ENCODE data around the gene ETV3. TPM values are rescaled to one million over a fixed set of nuclear protein-coding genes. Genes with fewer than 3 reads are reported as not detected.

ETV3 gene
- polyA plus RNA-seq, 1 experiment, result 7.4 TPM

DNA sequence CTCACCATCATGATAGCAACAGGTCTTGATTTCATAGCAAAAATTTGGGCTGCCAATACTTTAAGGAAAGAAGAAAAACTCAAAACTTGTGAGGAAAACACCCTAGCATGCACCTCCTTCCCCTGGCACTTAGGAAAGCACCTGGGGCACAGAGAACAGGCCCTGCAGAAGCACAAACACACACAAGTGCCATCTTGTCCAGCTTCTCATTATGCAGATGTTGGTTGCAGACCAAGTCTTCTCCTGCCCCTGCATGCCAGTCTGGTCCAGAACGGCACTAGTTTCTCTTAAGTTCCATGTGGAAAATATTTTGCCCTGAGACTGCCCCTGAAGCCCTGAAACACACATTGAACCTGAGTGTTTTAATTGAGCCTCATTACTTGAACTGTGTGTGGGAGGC, 6.3 kb upstream of the ETV3 start:
- POLR2A ChIA-PET, result no interaction called here
- no peak for DNase-seq (ENCODE audit: low read depth)
- CTCF ChIA-PET, result no interaction called here

GRCh38 chr1:157142765-157143423, 4.7 kb upstream of the ETV3 start:
- Histone ChIP-seq H3K4me3 (ENCODE audit: low read depth, low read length) (no peak overlapping the region), H3K27me3 (ENCODE audit: control insufficient read depth, insufficient read depth, low read length) (peaks cover 5% of the 10 kb centered on the region; the same call in 1 of the 2 replicates), H3K36me3 (ENCODE audit: control insufficient read depth, insufficient read depth, low read length) (no peaks in the 10 kb centered on the region)
- ChIA-PET POLR2A (no interaction called here), CTCF (interaction anchor here (1.0 to 5.7 kb wide), 3 partner anchors 13 to 28 kb away, joined by 3 to 55 read pairs (median 3); no protein-coding TSS in a partner anchor)
- TF ChIP-seq, protein P1, sequence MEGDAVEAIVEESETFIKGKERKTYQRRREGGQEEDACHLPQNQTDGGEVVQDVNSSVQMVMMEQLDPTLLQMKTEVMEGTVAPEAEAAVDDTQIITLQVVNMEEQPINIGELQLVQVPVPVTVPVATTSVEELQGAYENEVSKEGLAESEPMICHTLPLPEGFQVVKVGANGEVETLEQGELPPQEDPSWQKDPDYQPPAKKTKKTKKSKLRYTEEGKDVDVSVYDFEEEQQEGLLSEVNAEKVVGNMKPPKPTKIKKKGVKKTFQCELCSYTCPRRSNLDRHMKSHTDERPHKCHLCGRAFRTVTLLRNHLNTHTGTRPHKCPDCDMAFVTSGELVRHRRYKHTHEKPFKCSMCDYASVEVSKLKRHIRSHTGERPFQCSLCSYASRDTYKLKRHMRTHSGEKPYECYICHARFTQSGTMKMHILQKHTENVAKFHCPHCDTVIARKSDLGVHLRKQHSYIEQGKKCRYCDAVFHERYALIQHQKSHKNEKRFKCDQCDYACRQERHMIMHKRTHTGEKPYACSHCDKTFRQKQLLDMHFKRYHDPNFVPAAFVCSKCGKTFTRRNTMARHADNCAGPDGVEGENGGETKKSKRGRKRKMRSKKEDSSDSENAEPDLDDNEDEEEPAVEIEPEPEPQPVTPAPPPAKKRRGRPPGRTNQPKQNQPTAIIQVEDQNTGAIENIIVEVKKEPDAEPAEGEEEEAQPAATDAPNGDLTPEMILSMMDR (IDR thresholded peaks at IDR 0.05; ENCODE audit: insufficient read depth, low read depth, low read length), result no peak
- DNase-seq (ENCODE audit: low read depth), result no peak

More for the DNA sequence above, 6.3 kb upstream of the ETV3 start:
- H3K27me3 ChIP-seq (ENCODE audit: control insufficient read depth, insufficient read depth, low read length), result peaks cover 5% of the 10 kb centered on the region; the same call in 1 of the 2 replicates
- H3K4me3 ChIP-seq (ENCODE audit: low read depth, low read length), result no peak overlapping the region
- H3K36me3 ChIP-seq (ENCODE audit: control insufficient read depth, insufficient read depth, low read length), result no peaks in the 10 kb centered on the region
- TF ChIP-seq, protein P1 (IDR thresholded peaks at IDR 0.05; ENCODE audit: insufficient read depth, low read depth, low read length), result no peak

- POLR2A ChIA-PET, result no interaction called here
Measured at GRCh38 chr1:157142201-157142600, 4.0 kb upstream of the ETV3 start.

GRCh38 chr1:157141212-157141855, 3.1 kb upstream of the ETV3 start:
- ChIA-PET CTCF (interaction anchor here (1.0 to 5.7 kb wide), 3 partner anchors 15 to 30 kb away, joined by 3 to 55 read pairs (median 3); no protein-coding TSS in a partner anchor), POLR2A (no interaction called here)
- Histone ChIP-seq H3K27me3 (ENCODE audit: control insufficient read depth, insufficient read depth, low read length) (peaks cover 5% of the 10 kb centered on the region; the same call in 1 of the 2 replicates), H3K4me3 (ENCODE audit: low read depth, low read length) (no peak overlapping the region), H3K36me3 (ENCODE audit: control insufficient read depth, insufficient read depth, low read length) (no peaks in the 10 kb centered on the region)
- TF ChIP-seq, protein P1 (IDR thresholded peaks at IDR 0.05; ENCODE audit: insufficient read depth, low read depth, low read length), result no peak
- no peak for DNase-seq (ENCODE audit: low read depth)

More at GRCh38 chr1:157142201-157142600, 4.0 kb upstream of the ETV3 start:
- no peak for DNase-seq (ENCODE audit: low read depth)
- no peaks in the 10 kb centered on the region for H3K36me3 ChIP-seq (ENCODE audit: control insufficient read depth, insufficient read depth, low read length)
- peaks cover 5% of the 10 kb centered on the region; the same call in 1 of the 2 replicates for H3K27me3 ChIP-seq (ENCODE audit: control insufficient read depth, insufficient read depth, low read length)
- H3K4me3 ChIP-seq (ENCODE audit: low read depth, low read length), result no peak overlapping the region
- TF ChIP-seq, protein P1 (IDR thresholded peaks at IDR 0.05; ENCODE audit: insufficient read depth, low read depth, low read length), result no peak
- CTCF ChIA-PET, result interaction anchor here (1.0 to 5.7 kb wide), 3 partner anchors 14 to 29 kb away, joined by 3 to 55 read pairs (median 3); no protein-coding TSS in a partner anchor

GRCh38 chr1:157140063-157140588, 1.9 kb upstream of the ETV3 start:
- no peak for DNase-seq (ENCODE audit: low read depth)
- H3K27me3 ChIP-seq (ENCODE audit: control insufficient read depth, insufficient read depth, low read length), result peaks cover 5% of the 10 kb centered on the region; the same call in 1 of the 2 replicates
- POLR2A ChIA-PET, result no interaction called here
- TF ChIP-seq, protein P1 (IDR thresholded peaks at IDR 0.05; ENCODE audit: insufficient read depth, low read depth, low read length), result no peak
- no peak overlapping the region for H3K4me3 ChIP-seq (ENCODE audit: low read depth, low read length)
- peaks cover 1% of the 10 kb centered on the region; the same call in 1 of the 2 replicates for H3K36me3 ChIP-seq (ENCODE audit: control insufficient read depth, insufficient read depth, low read length)
- CTCF ChIA-PET, result interaction anchor here (0.6 to 5.7 kb wide), 4 partner anchors 8 to 50 kb away, joined by 3 to 55 read pairs (median 12); no protein-coding TSS in a partner anchor
